ENCODE results near the gene PCA3. TPM values are rescaled to one million over a fixed set of nuclear protein-coding genes. Genes with fewer than 3 reads are reported as not detected.

The PCA3 gene
- total and polyA plus RNA-seq, 9 of the 15 experiments (the other 6 are each of a cell fraction or from before 2014, with no cell fraction given) = not detected

DNA sequence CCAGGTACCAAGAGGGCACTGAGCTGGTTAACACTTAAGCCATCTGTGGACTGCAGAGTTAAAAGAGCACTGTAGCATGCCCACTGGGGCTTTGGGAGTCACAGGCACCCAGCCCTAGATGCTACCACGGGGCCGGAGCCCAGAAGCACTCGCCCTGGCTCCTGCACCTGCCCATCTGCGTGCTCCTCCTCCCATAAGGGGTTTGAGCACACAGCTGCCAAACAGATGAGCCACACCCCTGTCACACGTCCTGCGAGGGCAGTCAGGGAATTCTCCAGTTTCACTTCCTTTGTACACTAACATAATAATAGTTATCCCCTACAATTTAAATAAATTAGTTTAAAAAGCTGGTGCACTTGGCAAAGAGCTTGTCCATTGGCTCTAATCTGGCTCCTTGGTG, 4.5 kb upstream of the PCA3 start:
- DNase-seq (ENCODE audit: extremely low read depth in 1 of 4, low spot score in 3 of 4) = no peak
- no peak for ATAC-seq
- Histone ChIP-seq H2AFZ (ENCODE audit: low read depth, low read length) (no peak overlapping the region), H4K20me1 (replicated peaks; ENCODE audit: control insufficient read depth, insufficient read depth, low read length) (no peaks in the 10 kb centered on the region), H3K9me1 (ENCODE audit: control insufficient read depth, insufficient read depth, low read length) (no peaks in the 10 kb centered on the region), H3K27me3 (ENCODE audit: control insufficient read depth in 2 of 2, insufficient read depth in 2 of 2, low read length in 2 of 2) (no peaks in the 10 kb centered on the region), H3K36me3 (ENCODE audit: control insufficient read depth, insufficient read depth, low read length) (no peaks in the 10 kb centered on the region), H3K79me2 (ENCODE audit: control insufficient read depth, insufficient read depth, low read length) (no peaks in the 10 kb centered on the region), H3K4me1 (replicated peaks in 1 of 2; ENCODE audit: control insufficient read depth in 2 of 2, insufficient read depth in 2 of 2, low read length in 2 of 2) (no peaks in the 10 kb centered on the region; a peak in 1 of 5 replicates), H3K9me3 (replicated peaks; ENCODE audit: control insufficient read depth, insufficient read depth, low read depth, low read length) (no peaks in the 10 kb centered on the region), H3K27ac (ENCODE audit: extremely low read depth, low read depth, low read length) (no peak overlapping the region), H3K4me3 (no peak overlapping the region), H3K4me2 (ENCODE audit: insufficient read depth, low read length) (no peak overlapping the region), H3K9ac (ENCODE audit: insufficient read depth in 1 of 2, low read depth in 2 of 2, low read length in 2 of 2) (no peak overlapping the region)
- in situ Hi-C loops (cut with MboI) = no loop called here
- WGBS (ENCODE audit: insufficient coverage, low coverage, missing lambda C conversion rate) = 0% methylated on average over 4 of the region's 6 CpGs
- POLR2A ChIA-PET = no interaction called here
- no TSS peak for BruUV-seq (replicated peaks)
- CTCF ChIA-PET (ENCODE audit: low intra/inter-chr PET ratio) = no interaction called here
- FAIRE-seq = no peak
- intact Hi-C loops (cut with micrococcal nuclease) = loop anchor here (5.0 kb wide), 1 partner anchor 228 kb away; no protein-coding TSS in a partner anchor
- no peak for TF ChIP-seq MECOM (CRISPR knock-in tag; IDR thresholded peaks at IDR 0.05)
- TF ChIP-seq, protein P1, sequence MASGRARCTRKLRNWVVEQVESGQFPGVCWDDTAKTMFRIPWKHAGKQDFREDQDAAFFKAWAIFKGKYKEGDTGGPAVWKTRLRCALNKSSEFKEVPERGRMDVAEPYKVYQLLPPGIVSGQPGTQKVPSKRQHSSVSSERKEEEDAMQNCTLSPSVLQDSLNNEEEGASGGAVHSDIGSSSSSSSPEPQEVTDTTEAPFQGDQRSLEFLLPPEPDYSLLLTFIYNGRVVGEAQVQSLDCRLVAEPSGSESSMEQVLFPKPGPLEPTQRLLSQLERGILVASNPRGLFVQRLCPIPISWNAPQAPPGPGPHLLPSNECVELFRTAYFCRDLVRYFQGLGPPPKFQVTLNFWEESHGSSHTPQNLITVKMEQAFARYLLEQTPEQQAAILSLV (tag; IDR thresholded peaks at IDR 0.05) = no peak
- TF ChIP-seq ZNF311 (CRISPR knock-in tag; IDR thresholded peaks at IDR 0.05) = no peak
- TF ChIP-seq HCFC1 (IDR thresholded peaks at IDR 0.05; ENCODE audit: low read depth, low read length) = no peak
- TF ChIP-seq RCOR1 (IDR thresholded peaks at IDR 0.05; ENCODE audit: borderline replicate concordance in 1 of 2, low read depth in 2 of 2, low read length in 2 of 2) = no peak
- TF ChIP-seq, protein P2, sequence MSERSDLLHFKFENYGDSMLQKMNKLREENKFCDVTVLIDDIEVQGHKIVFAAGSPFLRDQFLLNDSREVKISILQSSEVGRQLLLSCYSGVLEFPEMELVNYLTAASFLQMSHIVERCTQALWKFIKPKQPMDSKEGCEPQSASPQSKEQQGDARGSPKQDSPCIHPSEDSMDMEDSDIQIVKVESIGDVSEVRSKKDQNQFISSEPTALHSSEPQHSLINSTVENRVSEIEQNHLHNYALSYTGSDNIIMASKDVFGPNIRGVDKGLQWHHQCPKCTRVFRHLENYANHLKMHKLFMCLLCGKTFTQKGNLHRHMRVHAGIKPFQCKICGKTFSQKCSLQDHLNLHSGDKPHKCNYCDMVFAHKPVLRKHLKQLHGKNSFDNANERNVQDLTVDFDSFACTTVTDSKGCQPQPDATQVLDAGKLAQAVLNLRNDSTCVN (CRISPR knock-in tag; IDR thresholded peaks at IDR 0.05) = no peak
- TF ChIP-seq ZNF3 (CRISPR knock-in tag; IDR thresholded peaks at IDR 0.05) = no peak
- TF ChIP-seq SRSF9 (IDR thresholded peaks at IDR 0.05; ENCODE audit: borderline replicate concordance, low read depth, low read length) = no peak
- no peak for TF ChIP-seq ZNF133 (CRISPR knock-in tag; IDR thresholded peaks at IDR 0.05)
- no peak for TF ChIP-seq ZNF696 (CRISPR knock-in tag; conservative IDR thresholded peaks at IDR 0.05)
- TF ChIP-seq, protein P3, sequence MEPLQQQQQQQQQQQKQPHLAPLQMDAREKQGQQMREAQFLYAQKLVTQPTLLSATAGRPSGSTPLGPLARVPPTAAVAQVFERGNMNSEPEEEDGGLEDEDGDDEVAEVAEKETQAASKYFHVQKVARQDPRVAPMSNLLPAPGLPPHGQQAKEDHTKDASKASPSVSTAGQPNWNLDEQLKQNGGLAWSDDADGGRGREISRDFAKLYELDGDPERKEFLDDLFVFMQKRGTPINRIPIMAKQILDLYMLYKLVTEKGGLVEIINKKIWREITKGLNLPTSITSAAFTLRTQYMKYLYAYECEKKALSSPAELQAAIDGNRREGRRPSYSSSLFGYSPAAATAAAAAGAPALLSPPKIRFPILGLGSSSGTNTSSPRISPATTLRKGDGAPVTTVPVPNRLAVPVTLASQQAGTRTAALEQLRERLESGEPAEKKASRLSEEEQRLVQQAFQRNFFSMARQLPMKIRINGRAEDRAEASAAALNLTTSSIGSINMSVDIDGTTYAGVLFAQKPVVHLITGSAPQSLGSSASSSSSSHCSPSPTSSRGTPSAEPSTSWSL (CRISPR knock-in tag; IDR thresholded peaks at IDR 0.05; ENCODE audit: borderline replicate concordance) = no peak
- no peak for TF ChIP-seq SREBF1 (IDR thresholded peaks at IDR 0.05; ENCODE audit: borderline replicate concordance, low read depth, low read length)
- no peak for TF ChIP-seq ZNF551 (CRISPR knock-in tag; IDR thresholded peaks at IDR 0.05)
